ENCODE measurements around the gene MTA2.

The MTA2 gene

DNA sequence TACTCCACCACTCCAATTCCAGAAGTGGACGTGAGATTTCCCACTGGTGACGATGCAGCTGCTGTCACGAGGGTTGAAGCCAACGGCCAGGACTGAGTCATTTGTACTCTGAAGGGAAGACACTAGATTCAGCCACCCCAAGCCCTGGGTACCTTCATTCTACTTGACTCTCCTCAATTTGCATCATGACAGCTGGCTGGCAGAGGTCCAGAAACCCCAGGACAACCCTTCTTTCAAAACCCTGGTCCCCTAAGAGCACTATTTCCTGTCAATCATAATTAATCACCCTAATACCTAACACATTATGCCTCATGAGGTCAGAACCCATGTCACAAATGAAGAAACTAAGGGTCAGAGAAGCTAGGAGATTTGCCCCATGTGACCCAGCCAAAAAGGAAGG, 6.0 kb upstream of the MTA2 start:
- Histone ChIP-seq H3K4me3 (IDR thresholded peaks at IDR 0.05; ENCODE audit: insufficient read depth, low read depth, low read length) (no peak overlapping the region), H2AFZ (ENCODE audit: low read depth) (no peak overlapping the region), H3K79me2 (ENCODE audit: insufficient read depth, low read depth) (no peaks in the 10 kb centered on the region), H3K4me2 (no peak overlapping the region), H3K9ac (no peak overlapping the region), H3K27ac (no peak overlapping the region), H4K20me1 (ENCODE audit: insufficient read depth) (no peaks in the 10 kb centered on the region), H3K4me1 (ENCODE audit: low read depth, poor library complexity, severe bottlenecking) (peaks cover 15% of the 10 kb centered on the region), H3K36me3 (ENCODE audit: insufficient read depth) (no peaks in the 10 kb centered on the region), H3K27me3 (ENCODE audit: insufficient read depth, low read depth) (no peaks in the 10 kb centered on the region)
- TF ChIP-seq, protein P1, sequence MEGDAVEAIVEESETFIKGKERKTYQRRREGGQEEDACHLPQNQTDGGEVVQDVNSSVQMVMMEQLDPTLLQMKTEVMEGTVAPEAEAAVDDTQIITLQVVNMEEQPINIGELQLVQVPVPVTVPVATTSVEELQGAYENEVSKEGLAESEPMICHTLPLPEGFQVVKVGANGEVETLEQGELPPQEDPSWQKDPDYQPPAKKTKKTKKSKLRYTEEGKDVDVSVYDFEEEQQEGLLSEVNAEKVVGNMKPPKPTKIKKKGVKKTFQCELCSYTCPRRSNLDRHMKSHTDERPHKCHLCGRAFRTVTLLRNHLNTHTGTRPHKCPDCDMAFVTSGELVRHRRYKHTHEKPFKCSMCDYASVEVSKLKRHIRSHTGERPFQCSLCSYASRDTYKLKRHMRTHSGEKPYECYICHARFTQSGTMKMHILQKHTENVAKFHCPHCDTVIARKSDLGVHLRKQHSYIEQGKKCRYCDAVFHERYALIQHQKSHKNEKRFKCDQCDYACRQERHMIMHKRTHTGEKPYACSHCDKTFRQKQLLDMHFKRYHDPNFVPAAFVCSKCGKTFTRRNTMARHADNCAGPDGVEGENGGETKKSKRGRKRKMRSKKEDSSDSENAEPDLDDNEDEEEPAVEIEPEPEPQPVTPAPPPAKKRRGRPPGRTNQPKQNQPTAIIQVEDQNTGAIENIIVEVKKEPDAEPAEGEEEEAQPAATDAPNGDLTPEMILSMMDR (conservative IDR thresholded peaks at IDR 0.05; ENCODE audit: low read depth, low read length) = no peak

DNA sequence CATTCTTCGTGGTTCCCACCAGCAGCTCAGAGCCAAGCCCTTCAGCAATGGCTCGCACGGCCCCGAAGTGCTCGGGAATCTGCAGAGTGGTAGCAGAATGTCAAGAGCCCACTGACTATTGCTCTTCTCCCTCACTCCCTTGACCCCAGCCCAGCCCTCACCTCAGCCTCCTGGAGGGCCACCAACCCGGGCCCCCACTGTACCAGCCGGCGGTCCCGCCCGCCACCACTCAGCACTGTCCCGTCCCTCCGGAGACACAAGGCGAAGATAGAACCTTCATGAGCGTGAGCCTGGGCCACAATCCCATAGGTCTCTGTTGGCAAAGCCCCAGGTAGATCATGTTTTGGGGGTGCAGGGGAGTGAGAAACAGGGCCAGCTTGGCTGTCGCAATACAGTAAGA, 4.2 kb upstream of the MTA2 start:
- Histone ChIP-seq H3K36me3 (ENCODE audit: insufficient read depth) (no peaks in the 10 kb centered on the region), H3K4me2 (no peak overlapping the region)
- TF ChIP-seq, protein P1 (conservative IDR thresholded peaks at IDR 0.05; ENCODE audit: low read depth, low read length) = no peak

DNA sequence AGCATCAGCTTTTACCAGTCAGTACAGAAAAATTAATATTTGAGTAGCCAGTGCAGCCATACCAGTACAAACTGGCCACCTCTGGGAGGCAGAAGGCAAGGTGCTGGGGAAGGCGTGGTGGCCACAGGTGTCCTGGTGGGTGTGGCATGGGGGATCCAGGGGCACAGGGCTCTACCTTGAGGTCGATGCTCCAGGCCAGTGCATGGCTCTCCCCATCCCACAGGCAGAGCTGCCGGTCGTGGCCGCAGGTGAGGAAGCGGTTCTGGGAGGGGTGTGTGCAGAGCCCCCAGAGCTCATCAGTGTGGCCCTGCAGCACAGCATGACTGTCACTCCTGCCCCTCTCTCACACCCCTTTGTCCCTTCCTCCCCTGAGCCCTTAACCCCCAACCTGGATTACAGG, 3.8 kb upstream of the MTA2 start:
- Histone ChIP-seq H3K36me3 (ENCODE audit: insufficient read depth) (no peaks in the 10 kb centered on the region), H4K20me1 (ENCODE audit: insufficient read depth) (no peaks in the 10 kb centered on the region), H3K27ac (no peak overlapping the region), H3K4me1 (ENCODE audit: low read depth, poor library complexity, severe bottlenecking) (peaks cover 10% of the 10 kb centered on the region), H3K27me3 (ENCODE audit: insufficient read depth, low read depth) (no peaks in the 10 kb centered on the region), H3K79me2 (ENCODE audit: insufficient read depth, low read depth) (peaks cover 10% of the 10 kb centered on the region), H2AFZ (ENCODE audit: low read depth) (no peak overlapping the region), H3K4me3 (IDR thresholded peaks at IDR 0.05; ENCODE audit: insufficient read depth, low read depth, low read length) (no peak overlapping the region), H3K9ac (no peak overlapping the region), H3K4me2 (no peak overlapping the region)
- TF ChIP-seq, protein P1 (conservative IDR thresholded peaks at IDR 0.05; ENCODE audit: low read depth, low read length) = no peak

More for the DNA sequence above, 4.2 kb upstream of the MTA2 start:
- no peak overlapping the region for H2AFZ ChIP-seq (ENCODE audit: low read depth)
- peaks cover 6% of the 10 kb centered on the region for H3K79me2 ChIP-seq (ENCODE audit: insufficient read depth, low read depth)
- H4K20me1 ChIP-seq (ENCODE audit: insufficient read depth) = no peaks in the 10 kb centered on the region
- no peaks in the 10 kb centered on the region for H3K27me3 ChIP-seq (ENCODE audit: insufficient read depth, low read depth)
- peaks cover 14% of the 10 kb centered on the region for H3K4me1 ChIP-seq (ENCODE audit: low read depth, poor library complexity, severe bottlenecking)
- no peak overlapping the region for H3K9ac ChIP-seq
- H3K27ac ChIP-seq = no peak overlapping the region
- H3K4me3 ChIP-seq (IDR thresholded peaks at IDR 0.05; ENCODE audit: insufficient read depth, low read depth, low read length) = no peak overlapping the region

DNA sequence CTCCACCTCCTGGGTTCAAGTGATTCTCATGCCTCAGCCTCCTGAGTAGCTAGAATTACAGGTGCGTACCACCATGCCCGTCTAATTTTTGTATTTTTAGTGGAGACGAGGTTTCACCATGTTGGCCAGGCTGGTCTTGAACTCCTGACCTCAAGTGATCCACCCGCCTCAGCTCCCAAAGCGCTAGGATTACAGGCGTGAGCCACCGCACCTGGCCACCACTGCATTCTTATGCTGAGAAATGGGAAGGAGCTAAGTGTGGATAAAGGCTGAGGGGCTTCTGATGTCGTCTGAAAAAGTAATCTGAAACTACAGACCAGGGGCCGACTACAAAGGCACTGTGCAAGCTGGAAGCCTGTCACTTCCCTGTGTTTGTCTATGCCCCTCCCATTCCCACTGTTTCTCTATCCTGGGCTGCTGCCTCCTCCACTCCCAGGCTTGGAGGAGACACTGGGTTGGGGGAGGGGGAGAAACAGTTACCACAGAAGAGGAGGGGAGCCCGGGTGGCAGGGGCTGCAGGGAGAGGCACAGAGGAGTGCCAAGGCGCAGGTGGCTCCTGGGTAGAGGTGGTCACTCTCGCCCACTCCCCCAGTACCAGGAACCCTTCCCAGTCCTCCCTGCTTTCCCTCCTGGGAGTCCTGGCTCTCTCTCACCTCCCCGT, 2.9 kb upstream of the MTA2 start:
- Histone ChIP-seq H3K4me2 (no peak overlapping the region), H4K20me1 (ENCODE audit: insufficient read depth) (no peaks in the 10 kb centered on the region), H3K9ac (no peak overlapping the region), H3K27ac (no peak overlapping the region), H2AFZ (ENCODE audit: low read depth) (no peak overlapping the region), H3K36me3 (ENCODE audit: insufficient read depth) (no peaks in the 10 kb centered on the region), H3K4me3 (IDR thresholded peaks at IDR 0.05; ENCODE audit: insufficient read depth, low read depth, low read length) (no peak overlapping the region), H3K79me2 (ENCODE audit: insufficient read depth, low read depth) (peaks cover 19% of the 10 kb centered on the region), H3K4me1 (ENCODE audit: low read depth, poor library complexity, severe bottlenecking) (peaks cover 17% of the 10 kb centered on the region), H3K27me3 (ENCODE audit: insufficient read depth, low read depth) (no peaks in the 10 kb centered on the region)
- TF ChIP-seq, protein P1 (conservative IDR thresholded peaks at IDR 0.05; ENCODE audit: low read depth, low read length) = no peak

Data from KMS-11 (cell line).